H1 (cell line): ENCODE results near the gene PYY. TPM values are rescaled to one million over a fixed set of nuclear protein-coding genes. Genes with fewer than 3 reads are reported as not detected.

Source experiments
- BACH1 ChIP-seq: IDR thresholded peaks from 2 replicates; pipeline ENCODE4 v1.6.1; 2012; ENCODE audit warnings: low read length, improper control_type of control experiment
- HDAC6 ChIP-seq: IDR thresholded peaks from one replicate; pipeline ENCODE4 v1.7.1; 2012; ENCODE audit warnings: low read depth, mild to moderate bottlenecking, inconsistent platforms, low read length, moderate library complexity
- polyA plus RNA-seq, 7 experiments: library from polyadenylated mRNA; depleted of rRNA in 3 of 7; stranded (reverse) in 5 of 7; unstranded in 2 of 7; fragments of >200 nt in 5 of 7; fragments of 200-250 nt in 2 of 7; gene quantifications; 1 replicate in 5 of 7; 2 replicates in 1 of 7; 4 replicates in 1 of 7; pipeline versions ENCODE4 v1.2.1 to v1.2.3, GENCODE V29; 2011 to 2013; ENCODE audit warnings: missing spikeins in 2 of 7, mixed read lengths in 2 of 7
- total RNA-seq: library from RNA; stranded (reverse); fragmentation: NEBNext Ultra II Directional; extraction: Animal tissue kit (Norgen Biotek cat#: 25700); gene quantifications from 2 replicates; pipeline ENCODE4 v1.2.1, GENCODE V29; 2021
- TF ChIP-seq, protein P1 (sequence below): fragments of 300-600 bp; sonication (generic); IDR thresholded peaks from 2 replicates; pipeline ENCODE4 v1.7.1; 2012; ENCODE audit warnings: low read length, moderate library complexity, mild to moderate bottlenecking, inconsistent platforms; ENCODE audit not compliant: insufficient replicate concordance
- TF ChIP-seq, protein P2 (sequence below): IDR thresholded peaks from 2 replicates; pipeline ENCODE4 v1.6.1; 2011; ENCODE audit warnings: low read length, improper control_type of control experiment

Gene PYY
- total and polyA plus RNA-seq, 2 of the 8 experiments (the other 6 are each of a cell fraction or from before 2014, with no cell fraction given) = 0.93 to 3.4 TPM

DNA sequence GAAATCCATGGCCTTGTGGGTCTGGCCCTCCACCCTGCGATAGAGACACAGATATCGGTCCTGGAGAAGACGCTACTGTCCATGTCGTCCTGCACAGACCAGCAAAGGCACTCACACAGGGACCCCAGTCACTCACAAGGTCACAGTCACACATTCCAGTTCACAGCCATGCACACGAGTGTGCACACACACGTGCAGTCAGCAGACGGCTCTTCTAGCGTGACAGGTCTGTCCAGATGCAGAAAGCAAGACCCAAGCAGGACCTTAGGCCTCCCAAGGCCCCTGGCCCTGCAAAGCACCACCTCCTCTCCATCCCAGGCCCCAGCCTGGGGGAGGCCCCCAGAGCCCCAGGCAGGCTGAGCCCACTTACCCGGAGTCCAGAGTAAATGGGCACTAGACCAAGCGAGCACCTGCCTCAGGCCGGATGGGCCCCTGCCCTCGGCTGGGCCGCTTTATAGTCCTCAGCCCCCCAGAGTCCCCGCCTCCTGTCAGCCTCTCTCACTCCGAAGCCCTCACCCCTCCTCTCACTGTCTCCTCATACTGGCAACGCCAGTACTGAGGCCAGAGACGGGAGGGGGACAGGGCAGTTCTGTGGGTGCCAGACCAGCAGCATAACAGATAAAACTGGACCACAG is 11.6 kb downstream of the PYY start, which contains the start of gene PPY (continued):
- TF ChIP-seq, protein P1, sequence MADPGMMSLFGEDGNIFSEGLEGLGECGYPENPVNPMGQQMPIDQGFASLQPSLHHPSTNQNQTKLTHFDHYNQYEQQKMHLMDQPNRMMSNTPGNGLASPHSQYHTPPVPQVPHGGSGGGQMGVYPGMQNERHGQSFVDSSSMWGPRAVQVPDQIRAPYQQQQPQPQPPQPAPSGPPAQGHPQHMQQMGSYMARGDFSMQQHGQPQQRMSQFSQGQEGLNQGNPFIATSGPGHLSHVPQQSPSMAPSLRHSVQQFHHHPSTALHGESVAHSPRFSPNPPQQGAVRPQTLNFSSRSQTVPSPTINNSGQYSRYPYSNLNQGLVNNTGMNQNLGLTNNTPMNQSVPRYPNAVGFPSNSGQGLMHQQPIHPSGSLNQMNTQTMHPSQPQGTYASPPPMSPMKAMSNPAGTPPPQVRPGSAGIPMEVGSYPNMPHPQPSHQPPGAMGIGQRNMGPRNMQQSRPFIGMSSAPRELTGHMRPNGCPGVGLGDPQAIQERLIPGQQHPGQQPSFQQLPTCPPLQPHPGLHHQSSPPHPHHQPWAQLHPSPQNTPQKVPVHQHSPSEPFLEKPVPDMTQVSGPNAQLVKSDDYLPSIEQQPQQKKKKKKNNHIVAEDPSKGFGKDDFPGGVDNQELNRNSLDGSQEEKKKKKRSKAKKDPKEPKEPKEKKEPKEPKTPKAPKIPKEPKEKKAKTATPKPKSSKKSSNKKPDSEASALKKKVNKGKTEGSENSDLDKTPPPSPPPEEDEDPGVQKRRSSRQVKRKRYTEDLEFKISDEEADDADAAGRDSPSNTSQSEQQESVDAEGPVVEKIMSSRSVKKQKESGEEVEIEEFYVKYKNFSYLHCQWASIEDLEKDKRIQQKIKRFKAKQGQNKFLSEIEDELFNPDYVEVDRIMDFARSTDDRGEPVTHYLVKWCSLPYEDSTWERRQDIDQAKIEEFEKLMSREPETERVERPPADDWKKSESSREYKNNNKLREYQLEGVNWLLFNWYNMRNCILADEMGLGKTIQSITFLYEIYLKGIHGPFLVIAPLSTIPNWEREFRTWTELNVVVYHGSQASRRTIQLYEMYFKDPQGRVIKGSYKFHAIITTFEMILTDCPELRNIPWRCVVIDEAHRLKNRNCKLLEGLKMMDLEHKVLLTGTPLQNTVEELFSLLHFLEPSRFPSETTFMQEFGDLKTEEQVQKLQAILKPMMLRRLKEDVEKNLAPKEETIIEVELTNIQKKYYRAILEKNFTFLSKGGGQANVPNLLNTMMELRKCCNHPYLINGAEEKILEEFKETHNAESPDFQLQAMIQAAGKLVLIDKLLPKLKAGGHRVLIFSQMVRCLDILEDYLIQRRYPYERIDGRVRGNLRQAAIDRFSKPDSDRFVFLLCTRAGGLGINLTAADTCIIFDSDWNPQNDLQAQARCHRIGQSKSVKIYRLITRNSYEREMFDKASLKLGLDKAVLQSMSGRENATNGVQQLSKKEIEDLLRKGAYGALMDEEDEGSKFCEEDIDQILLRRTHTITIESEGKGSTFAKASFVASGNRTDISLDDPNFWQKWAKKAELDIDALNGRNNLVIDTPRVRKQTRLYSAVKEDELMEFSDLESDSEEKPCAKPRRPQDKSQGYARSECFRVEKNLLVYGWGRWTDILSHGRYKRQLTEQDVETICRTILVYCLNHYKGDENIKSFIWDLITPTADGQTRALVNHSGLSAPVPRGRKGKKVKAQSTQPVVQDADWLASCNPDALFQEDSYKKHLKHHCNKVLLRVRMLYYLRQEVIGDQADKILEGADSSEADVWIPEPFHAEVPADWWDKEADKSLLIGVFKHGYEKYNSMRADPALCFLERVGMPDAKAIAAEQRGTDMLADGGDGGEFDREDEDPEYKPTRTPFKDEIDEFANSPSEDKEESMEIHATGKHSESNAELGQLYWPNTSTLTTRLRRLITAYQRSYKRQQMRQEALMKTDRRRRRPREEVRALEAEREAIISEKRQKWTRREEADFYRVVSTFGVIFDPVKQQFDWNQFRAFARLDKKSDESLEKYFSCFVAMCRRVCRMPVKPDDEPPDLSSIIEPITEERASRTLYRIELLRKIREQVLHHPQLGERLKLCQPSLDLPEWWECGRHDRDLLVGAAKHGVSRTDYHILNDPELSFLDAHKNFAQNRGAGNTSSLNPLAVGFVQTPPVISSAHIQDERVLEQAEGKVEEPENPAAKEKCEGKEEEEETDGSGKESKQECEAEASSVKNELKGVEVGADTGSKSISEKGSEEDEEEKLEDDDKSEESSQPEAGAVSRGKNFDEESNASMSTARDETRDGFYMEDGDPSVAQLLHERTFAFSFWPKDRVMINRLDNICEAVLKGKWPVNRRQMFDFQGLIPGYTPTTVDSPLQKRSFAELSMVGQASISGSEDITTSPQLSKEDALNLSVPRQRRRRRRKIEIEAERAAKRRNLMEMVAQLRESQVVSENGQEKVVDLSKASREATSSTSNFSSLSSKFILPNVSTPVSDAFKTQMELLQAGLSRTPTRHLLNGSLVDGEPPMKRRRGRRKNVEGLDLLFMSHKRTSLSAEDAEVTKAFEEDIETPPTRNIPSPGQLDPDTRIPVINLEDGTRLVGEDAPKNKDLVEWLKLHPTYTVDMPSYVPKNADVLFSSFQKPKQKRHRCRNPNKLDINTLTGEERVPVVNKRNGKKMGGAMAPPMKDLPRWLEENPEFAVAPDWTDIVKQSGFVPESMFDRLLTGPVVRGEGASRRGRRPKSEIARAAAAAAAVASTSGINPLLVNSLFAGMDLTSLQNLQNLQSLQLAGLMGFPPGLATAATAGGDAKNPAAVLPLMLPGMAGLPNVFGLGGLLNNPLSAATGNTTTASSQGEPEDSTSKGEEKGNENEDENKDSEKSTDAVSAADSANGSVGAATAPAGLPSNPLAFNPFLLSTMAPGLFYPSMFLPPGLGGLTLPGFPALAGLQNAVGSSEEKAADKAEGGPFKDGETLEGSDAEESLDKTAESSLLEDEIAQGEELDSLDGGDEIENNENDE = no peak
- TF ChIP-seq HDAC6 (no peak), BACH1 (no peak)
- TF ChIP-seq, protein P2, sequence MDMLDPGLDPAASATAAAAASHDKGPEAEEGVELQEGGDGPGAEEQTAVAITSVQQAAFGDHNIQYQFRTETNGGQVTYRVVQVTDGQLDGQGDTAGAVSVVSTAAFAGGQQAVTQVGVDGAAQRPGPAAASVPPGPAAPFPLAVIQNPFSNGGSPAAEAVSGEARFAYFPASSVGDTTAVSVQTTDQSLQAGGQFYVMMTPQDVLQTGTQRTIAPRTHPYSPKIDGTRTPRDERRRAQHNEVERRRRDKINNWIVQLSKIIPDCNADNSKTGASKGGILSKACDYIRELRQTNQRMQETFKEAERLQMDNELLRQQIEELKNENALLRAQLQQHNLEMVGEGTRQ = no peak
